Measurements from ENCODE around the gene KRT78. TPM values are rescaled to one million over a fixed set of nuclear protein-coding genes. Genes with fewer than 3 reads are reported as not detected.
A peak's percentile ranks its signal among the peaks of the same experiment; 100 is the strongest.

The KRT78 gene
- total and polyA plus RNA-seq, 9 of the 15 experiments (the other 6 are each of a cell fraction or from before 2014, with no cell fraction given): not detected

GRCh38 chr12:52876372-52876771, 27.6 kb upstream of the KRT78 start:
- in situ Hi-C loops (cut with MboI): loop anchor here (5.0 kb wide), 1 partner anchor 494 kb away; no protein-coding TSS in a partner anchor
- H3K9ac ChIP-seq (ENCODE audit: insufficient read depth in 1 of 2, low read depth in 2 of 2, low read length in 2 of 2): 0 out of 4 replicates have a peak overlapping the region, but pooled peaks of 1 of the 2 experiments have one; percentile 8
- CTCF ChIA-PET (ENCODE audit: low intra/inter-chr PET ratio): no interaction called here

GRCh38 chr12:52874573-52875435, 26.0 kb upstream of the KRT78 start:
- FAIRE-seq (peak; percentile 29), ATAC-seq (no peak), DNase-seq (ENCODE audit: extremely low read depth in 1 of 4, low spot score in 3 of 4) (no peak)
- BruUV-seq (replicated peaks): no TSS peak
- Histone ChIP-seq H3K9me3 (replicated peaks; ENCODE audit: control insufficient read depth, insufficient read depth, low read depth, low read length) (no peaks in the 10 kb centered on the region), H3K4me2 (ENCODE audit: insufficient read depth, low read length) (peak overlapping the region; percentile 81), H2AFZ (ENCODE audit: low read depth, low read length) (peak overlapping the region; percentile 94), H3K36me3 (ENCODE audit: control insufficient read depth, insufficient read depth, low read length) (no peaks in the 10 kb centered on the region), H3K27ac (ENCODE audit: extremely low read depth, low read depth, low read length) (peak overlapping the region; percentile 94), H3K79me2 (ENCODE audit: control insufficient read depth, insufficient read depth, low read length) (no peaks in the 10 kb centered on the region), H3K4me3 (peak overlapping the region; percentile 27), H3K27me3 (ENCODE audit: control insufficient read depth in 2 of 2, insufficient read depth in 2 of 2, low read length in 2 of 2) (no peaks in the 10 kb centered on the region), H3K9ac (ENCODE audit: insufficient read depth in 1 of 2, low read depth in 2 of 2, low read length in 2 of 2) (peak overlapping the region; percentile 77 to 85), H3K4me1 (replicated peaks in 1 of 2; ENCODE audit: control insufficient read depth in 2 of 2, insufficient read depth in 2 of 2, low read length in 2 of 2) (peaks cover 46 to 62% of the 10 kb centered on the region in 2 experiments), H4K20me1 (replicated peaks; ENCODE audit: control insufficient read depth, insufficient read depth, low read length) (no peaks in the 10 kb centered on the region), H3K9me1 (ENCODE audit: control insufficient read depth, insufficient read depth, low read length) (no peaks in the 10 kb centered on the region)
- intact Hi-C loops (cut with micrococcal nuclease) (loop anchor here (5.0 to 10.0 kb wide), 3 partner anchors 180 to 718 kb away; no protein-coding TSS in a partner anchor), in situ Hi-C loops (cut with MboI) (loop anchor here (5.0 kb wide), 1 partner anchor 493 kb away; no protein-coding TSS in a partner anchor)
- ChIA-PET POLR2A (interaction anchor here (0.7 to 2.3 kb wide), 7 partner anchors 9 to 300 kb away, joined by 3 to 8 read pairs (median 3); no protein-coding TSS in a partner anchor), CTCF (ENCODE audit: low intra/inter-chr PET ratio) (interaction anchor here (0.7 kb wide), 1 partner anchor 297 kb away, joined by 3 read pairs; no protein-coding TSS in a partner anchor)
- 31% methylated on average over 9 of the region's 10 CpGs for WGBS (ENCODE audit: insufficient coverage, low coverage, missing lambda C conversion rate)
- TF ChIP-seq SREBF1 (IDR thresholded peaks at IDR 0.05; ENCODE audit: borderline replicate concordance, low read depth, low read length) (no peak), GATA2 (CRISPR knock-in tag; IDR thresholded peaks at IDR 0.05) (no peak), CTBP1 (IDR thresholded peaks at IDR 0.05; ENCODE audit: borderline replicate concordance) (peak; percentile 9), XRCC5 (IDR thresholded peaks at IDR 0.05; ENCODE audit: low read depth, low read length) (no peak), TFAM (CRISPR knock-in tag; conservative IDR thresholded peaks at IDR 0.05) (no peak), ZNF436 (CRISPR knock-in tag; IDR thresholded peaks at IDR 0.05) (no peak), ZNF583 (CRISPR knock-in tag; IDR thresholded peaks at IDR 0.05) (no peak), ZNF282 (CRISPR knock-in tag; IDR thresholded peaks at IDR 0.05) (no peak), KAT7 (CRISPR knock-in tag; IDR thresholded peaks at IDR 0.05; ENCODE audit: borderline replicate concordance) (no peak), BRD9 (IDR thresholded peaks at IDR 0.05; ENCODE audit: low read depth, partially characterized antibody) (peak; percentile 75), BMI1 (IDR thresholded peaks at IDR 0.05; ENCODE audit: low read length) (no peak), ZBTB17 (CRISPR knock-in tag; IDR thresholded peaks at IDR 0.05) (0 out of 2 replicates have a peak, but pooled peaks have one; percentile 18), ZNF589 (CRISPR knock-in tag; IDR thresholded peaks at IDR 0.05; ENCODE audit: low read depth) (no peak)

More at GRCh38 chr12:52876372-52876771, 27.6 kb upstream of the KRT78 start:
- H2AFZ ChIP-seq (ENCODE audit: low read depth, low read length): no peak overlapping the region; the same call in 1 of the 2 replicates
- H3K4me2 ChIP-seq (ENCODE audit: insufficient read depth, low read length): no peak overlapping the region; the same call in 1 of the 2 replicates
- no TSS peak for BruUV-seq (replicated peaks)
- H3K27ac ChIP-seq (ENCODE audit: extremely low read depth, low read depth, low read length): no peak overlapping the region
- no peak for ATAC-seq
- DNase-seq (ENCODE audit: extremely low read depth in 1 of 4, low spot score in 3 of 4): no peak
- no peak overlapping the region for H3K4me3 ChIP-seq
- TF ChIP-seq PHTF2 (CRISPR knock-in tag; IDR thresholded peaks at IDR 0.05): no peak
- H3K9me3 ChIP-seq (replicated peaks; ENCODE audit: control insufficient read depth, insufficient read depth, low read depth, low read length): no peaks in the 10 kb centered on the region
- no peaks in the 10 kb centered on the region for H3K79me2 ChIP-seq (ENCODE audit: control insufficient read depth, insufficient read depth, low read length)
- 75% methylated on average over 5 of the region's 7 CpGs for WGBS (ENCODE audit: insufficient coverage, low coverage, missing lambda C conversion rate)
- H3K9me1 ChIP-seq (ENCODE audit: control insufficient read depth, insufficient read depth, low read length): no peaks in the 10 kb centered on the region
- no peaks in the 10 kb centered on the region for H3K27me3 ChIP-seq (ENCODE audit: control insufficient read depth in 2 of 2, insufficient read depth in 2 of 2, low read length in 2 of 2)
- no peaks in the 10 kb centered on the region for H4K20me1 ChIP-seq (replicated peaks; ENCODE audit: control insufficient read depth, insufficient read depth, low read length)
- POLR2A ChIA-PET: no interaction called here
- H3K4me1 ChIP-seq (replicated peaks in 1 of 2; ENCODE audit: control insufficient read depth in 2 of 2, insufficient read depth in 2 of 2, low read length in 2 of 2): peaks cover 49 to 56% of the 10 kb centered on the region in 2 experiments
- FAIRE-seq: no peak
- H3K36me3 ChIP-seq (ENCODE audit: control insufficient read depth, insufficient read depth, low read length): no peaks in the 10 kb centered on the region
- intact Hi-C loops (cut with micrococcal nuclease): loop anchor here (10.0 kb wide), 1 partner anchor 182 kb away; no protein-coding TSS in a partner anchor

Data from K562 (cell line).